CD4-positive, alpha-beta T cell treated with Interleukin-6 for 4 hours (primary cell): ENCODE data around the gene PDE6B.
A peak's percentile ranks its signal among the peaks of the same experiment; 100 is the strongest.
"Not testable (repeated sequence)": the region's sequence is repeated elsewhere in the genome, so short reads cannot be mapped to it uniquely, and the experiment has no call there.

Source experiments
- DNase-seq: peaks from one replicate; pipeline ENCODE4 v3.0.0-alpha.2; 2020; ENCODE audit warnings: mixed read lengths

Gene PDE6B

DNA sequence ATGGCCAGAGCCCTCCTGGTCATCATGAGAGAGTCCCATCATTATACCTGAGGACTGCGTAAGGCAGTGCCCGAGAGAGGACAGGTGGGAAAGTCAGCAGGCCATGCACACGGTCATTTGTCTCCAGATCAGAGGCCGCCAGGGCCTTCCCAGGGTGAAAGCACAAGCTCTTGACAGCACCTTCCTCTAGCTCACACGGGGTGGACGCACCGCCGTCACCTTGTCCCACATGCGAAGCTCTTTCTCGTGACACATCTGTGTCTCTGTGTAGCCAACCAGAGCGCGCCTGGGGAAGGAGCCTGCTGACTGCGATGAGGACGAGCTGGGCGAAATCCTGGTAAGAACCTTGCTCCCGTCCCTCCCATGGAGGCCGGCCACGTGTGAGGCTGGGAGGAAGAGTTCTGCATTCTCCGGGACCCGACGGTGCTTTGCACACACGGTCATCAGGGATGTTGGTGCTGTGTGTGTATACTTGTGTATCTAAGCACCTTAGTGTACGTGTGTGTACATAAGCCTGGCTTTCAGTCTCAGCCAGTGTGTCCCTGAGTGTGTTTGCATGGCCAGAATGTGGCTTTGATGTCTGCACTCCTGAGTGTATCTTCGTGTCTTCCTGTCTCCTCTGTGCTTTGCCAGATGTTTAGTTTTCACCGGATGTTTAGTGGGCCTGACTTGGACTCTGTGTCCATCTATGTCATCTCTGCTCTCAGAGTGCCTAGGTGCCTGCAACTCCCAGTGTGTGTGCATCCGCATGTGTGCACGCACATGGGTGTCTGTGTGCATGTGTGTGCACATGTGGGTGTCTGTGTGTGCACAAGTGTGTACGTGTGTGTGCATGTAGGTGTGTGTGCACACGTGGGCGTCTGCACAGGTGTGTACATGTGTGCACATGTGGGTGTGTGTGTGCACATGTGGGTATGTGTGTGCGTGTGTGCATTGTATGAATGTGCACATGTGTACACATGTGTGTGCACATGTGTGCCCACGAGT lies 33.6 kb downstream of the PDE6B start:
- DNase-seq = no peak

DNA sequence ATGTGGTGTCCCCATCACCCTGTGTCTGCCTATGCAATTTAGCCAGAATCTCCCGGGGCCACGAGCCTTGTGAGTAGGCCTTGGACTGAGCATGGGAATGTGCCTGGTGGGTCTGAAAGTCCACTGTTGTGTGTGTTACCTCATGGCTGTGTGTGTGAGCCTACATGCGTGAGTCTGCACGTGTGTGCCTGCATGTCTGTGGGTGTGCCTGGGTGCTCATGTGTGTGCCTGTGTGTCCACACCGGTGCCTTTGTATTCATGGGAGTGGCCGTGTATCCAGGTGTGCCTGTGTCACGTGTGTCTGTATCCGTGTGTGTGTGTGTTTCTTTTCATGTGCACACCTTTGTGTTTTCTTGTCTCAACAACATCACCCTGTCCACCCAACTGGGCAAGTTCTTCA lies 34.5 kb downstream of the PDE6B start:
- no peak for DNase-seq

DNA sequence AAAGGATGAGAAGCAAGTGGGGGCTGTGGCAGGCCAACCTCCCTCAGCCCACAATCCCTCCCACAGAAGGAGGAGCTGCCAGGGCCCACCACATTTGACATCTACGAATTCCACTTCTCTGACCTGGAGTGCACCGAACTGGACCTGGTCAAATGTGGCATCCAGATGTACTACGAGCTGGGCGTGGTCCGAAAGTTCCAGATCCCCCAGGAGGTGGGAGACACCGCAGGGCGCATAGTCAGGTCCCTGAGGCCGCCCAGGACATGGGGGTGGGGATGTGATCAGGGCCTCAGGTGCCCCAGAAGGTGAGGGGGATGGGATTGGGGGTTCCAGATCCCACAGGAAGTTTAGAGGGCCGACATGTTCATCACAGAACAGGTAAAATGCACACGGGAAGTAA lies 35.0 kb downstream of the PDE6B start:
- DNase-seq = no peak

DNA sequence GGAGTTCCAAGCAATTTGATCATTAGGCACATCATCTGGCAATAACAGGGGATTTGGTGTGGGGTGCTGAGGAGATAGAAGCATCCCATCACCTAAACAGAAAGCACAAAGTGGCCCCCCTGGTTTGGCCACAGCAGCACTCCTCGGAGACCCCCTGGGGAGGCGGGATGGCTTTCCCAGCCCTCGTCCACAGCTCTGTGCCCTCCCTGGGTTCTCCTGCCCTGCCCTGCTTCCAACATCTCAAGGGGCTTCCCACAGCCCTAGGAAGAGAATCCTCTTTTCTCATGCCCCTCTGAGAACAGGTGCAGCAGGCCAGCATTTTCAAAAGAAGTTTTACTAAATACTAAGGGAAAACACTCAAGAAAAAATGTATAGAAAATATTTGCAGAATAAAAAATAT lies 35.9 kb downstream of the PDE6B start:
- DNase-seq = no peak

DNA sequence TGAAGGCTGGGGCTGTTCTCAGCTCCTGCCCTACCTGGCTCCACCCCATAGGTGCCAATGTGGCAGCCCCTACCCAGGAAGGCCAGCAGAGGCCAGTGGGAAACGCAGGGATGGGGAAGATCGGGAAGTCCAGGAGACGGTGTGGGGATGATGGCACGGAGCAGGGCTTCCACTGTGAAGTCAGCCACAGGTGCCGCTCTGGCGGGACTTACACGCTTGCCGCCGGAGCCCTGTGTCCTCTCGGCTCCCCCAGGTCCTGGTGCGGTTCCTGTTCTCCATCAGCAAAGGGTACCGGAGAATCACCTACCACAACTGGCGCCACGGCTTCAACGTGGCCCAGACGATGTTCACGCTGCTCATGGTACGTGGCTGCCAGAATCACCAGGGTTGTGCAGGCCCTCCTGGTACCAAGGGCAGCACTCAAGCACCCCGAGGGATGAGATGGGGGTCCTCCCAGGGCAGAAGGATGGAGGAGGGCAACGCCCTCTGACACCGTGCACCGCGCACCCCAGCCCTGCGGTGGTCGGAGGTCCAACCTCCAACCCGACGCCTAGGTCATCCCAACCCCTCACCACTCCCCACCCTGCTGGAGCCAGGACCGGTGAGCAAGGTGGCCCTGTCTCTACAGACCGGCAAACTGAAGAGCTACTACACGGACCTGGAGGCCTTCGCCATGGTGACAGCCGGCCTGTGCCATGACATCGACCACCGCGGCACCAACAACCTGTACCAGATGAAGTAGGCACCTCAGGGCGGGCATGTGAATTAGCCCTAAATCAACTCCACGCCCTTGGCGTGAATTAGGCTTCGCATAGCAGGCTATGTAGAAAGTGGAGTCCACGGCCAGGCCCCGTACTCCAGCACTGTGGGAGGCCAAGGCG lies 36.7 kb downstream of the PDE6B start:
- no peak for DNase-seq

DNA sequence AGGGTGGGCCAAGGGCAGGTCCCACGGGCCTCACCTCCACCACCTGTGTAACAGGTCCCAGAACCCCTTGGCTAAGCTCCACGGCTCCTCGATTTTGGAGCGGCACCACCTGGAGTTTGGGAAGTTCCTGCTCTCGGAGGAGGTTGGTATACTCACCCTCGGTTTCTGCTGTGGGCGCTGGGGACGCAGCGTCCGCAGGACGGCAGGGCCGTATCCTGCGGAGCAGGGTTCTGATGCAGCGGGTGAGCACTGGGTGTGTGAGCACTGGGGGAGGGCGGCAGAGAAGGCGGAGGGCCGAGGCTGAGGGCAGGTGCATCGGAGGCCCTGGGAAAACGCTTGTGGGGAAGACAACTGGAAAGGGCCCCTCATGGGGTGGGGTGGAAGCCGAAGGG lies 37.7 kb downstream of the PDE6B start:
- no peak for DNase-seq

DNA sequence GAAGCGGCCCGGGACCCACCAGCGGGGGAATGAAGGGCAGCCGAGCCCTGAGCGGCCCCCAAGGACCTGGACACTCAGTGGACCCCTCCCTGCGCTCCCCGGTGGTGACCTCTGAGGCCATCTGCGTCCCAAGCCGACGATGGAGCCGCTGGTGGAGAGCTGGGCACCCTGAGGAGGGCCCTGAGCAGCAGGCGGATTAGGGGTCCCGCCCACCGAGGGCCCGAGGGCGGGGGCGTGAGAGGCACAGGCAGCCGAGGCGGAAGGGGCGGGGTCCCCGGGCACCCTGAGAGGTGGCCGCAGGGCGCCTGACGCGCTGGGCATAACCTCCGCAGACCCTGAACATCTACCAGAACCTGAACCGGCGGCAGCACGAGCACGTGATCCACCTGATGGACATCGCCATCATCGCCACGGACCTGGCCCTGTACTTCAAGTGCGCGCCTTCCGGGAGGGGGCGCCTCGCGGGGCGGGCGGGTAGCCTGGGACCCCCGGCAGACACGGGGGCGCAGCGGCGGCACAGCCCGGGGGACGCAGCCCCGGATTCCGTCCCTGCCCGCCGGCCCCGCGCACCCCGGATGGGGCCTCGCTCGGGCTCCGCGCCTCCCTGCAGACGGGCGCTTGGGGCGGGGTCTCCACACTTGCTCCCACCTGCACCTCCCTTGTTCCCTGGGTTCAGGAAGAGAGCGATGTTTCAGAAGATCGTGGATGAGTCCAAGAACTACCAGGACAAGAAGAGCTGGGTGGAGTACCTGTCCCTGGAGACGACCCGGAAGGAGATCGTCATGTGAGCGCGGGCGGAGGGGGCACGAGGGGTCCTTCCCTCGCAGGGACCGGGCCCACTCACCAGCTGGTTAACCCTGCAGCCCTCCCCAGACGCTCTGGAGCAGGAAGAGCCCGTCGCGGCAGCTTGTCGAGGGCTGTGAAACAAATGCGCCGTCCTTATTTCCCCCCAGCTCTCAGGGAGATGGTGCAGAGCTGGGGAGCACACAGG lies 38.4 kb downstream of the PDE6B start:
- peak; percentile 88 for DNase-seq

DNA sequence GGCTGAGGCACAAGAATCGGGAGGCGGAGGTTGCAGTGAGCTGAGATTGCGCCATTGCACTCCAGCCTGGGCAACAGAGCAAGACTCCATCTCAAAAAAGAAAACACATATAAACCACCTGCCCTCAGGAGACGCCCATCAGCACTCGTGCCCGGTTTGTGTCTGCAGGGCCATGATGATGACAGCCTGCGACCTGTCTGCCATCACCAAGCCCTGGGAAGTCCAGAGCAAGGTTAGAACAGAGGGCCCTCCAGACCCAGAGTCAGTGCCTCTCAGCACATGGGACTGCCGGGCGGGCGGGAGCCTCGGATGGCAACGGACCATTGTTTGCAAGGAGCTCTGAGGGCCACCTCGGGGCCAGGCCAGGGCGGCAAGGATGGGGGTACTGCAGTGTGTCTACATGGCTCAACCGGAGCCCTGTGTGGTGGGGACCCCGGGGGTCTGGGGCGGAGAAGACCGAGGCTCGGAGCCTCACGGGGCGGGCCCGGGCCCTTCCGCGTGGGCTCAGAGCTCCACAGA lies 39.4 kb downstream of the PDE6B start:
- DNase-seq = no peak

DNA sequence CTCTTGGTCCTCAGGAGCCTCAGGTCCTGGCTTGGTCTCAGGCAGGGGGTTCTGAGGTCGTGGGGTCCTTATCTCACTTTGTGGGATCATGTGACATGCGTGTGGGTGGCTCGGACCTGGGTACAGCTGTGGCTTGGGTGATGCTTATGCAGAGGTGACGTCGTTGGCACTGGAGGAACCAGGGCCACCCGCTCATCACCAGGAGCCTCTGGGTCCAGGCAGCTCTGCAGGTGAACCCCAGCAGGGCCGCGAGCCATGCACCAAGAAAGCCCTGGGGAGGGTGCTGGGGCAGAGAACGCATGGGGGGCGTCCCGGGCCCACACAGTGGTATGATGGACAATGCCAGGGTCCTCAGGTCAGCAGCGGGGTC lies 40.0 kb downstream of the PDE6B start:
- no peak for DNase-seq

DNA sequence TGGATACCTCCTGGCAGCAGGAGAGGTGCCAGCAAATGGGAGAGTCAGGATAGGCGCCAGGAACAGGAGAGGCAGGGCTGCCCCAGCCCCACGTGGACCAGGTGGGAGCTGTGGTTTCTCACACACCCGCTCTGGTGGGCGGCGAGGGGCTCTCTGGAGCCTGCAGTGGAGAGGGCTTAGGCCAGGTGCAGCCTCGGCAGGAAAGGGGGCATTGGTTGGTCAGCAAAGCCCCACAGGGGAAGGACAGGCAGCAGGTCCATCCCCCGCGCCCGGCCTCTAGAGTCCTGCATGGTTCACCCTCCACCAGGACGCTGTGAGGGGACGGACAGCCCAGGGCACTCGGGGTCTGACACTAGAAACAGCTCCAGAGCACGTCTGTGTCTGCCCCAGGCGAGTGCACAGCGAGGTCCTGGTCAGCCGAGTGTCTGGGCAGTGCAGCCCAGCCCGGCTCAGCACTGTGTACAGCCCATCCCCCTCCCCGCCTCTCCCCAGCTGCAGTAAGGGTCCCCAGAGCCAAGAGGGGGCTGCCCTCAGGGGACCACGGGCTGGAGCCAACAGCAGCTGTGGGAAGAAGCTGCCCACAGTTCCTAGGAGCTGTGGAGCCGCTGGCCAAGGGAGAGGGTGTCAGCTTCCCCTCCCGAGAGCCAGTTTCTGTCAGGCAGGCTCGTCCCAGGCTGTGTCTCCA lies 40.5 kb downstream of the PDE6B start:
- no peak for DNase-seq

DNA sequence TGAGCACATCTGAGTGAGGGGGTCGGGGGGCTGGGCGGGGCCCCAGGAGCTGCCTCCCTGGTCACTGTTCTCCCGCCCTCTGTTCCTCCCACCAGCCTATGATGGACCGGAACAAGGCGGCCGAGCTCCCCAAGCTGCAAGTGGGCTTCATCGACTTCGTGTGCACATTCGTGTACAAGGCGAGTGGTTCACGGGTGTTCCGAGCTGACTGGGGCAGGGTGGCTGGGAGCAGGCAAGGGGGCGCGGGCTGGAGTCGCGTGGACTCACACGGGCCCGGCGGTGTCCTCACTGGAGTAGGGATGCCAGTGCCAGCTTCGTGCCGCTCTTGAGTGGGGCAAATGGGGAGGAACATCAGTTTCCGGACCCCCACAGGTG lies 41.0 kb downstream of the PDE6B start:
- no peak for DNase-seq

DNA sequence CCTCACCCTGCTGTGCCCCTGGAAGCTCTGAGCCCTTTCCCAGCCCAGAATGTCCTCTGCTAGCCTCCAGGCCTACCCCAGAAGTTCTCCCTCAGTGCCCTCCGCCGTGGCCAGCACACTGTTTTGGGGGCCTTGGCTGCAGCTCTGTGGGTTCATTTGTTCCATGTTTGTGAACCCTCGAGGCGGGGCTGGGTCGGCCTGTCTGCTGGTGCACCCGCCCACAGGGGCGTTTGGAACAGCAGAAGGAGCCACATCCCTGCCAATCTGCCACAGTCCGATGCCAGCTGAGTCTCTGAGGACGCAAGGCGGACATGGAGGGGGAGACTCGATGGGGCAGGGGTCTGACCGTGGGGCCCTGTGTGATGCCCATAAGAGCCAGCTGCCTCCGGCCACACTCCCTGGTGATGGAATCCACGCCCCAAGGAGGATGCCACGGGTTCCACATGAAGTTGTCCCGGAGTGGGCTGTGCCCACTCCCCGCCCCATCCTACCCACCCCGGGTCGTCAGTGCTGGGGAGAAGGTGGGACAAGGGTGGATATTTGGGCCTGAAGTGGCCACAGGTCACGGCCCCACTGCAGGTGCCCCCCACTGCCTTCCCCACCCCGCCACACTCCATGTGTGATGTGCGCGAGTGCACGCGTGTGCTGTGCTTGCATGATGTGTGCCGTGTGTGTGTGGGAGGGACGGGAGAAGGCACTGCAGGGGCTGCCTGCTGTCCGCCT lies 41.6 kb downstream of the PDE6B start:
- DNase-seq = no peak

DNA sequence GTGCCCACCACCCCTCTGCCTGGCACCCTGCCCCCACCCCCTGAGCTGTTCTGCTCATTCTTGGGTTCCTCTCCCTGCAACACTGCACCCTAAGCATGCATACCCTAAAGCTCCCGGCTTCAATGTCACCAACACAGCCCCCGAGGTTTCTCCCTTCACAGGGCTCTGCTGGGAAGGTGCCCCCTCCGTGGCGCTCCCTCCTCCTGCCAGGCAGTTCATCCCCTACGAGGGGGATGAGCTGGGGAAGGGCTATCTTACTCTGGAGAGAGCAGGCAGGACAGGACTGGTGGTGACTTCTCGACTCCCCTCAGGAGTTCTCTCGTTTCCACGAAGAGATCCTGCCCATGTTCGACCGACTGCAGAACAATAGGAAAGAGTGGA lies 42.2 kb downstream of the PDE6B start:
- DNase-seq = no peak

DNA sequence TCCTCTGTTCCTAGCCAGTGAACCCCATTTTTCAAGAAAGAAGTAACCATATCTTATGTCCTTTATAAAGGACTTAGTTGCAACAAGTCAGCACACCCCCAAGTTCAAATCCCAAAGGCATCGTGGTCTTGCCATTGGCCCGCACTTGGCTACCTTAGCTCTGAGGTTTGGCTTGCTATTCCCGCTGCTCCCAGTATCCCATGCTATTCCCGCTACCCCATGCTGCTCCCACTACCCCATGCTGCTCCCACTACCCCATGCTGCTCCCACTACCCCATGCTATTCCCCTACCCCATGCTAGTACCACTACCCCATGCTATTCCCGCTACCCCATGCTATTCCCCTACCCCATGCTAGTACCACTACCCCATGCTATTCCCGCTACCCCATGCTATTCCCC lies 42.8 kb downstream of the PDE6B start:
- not testable (repeated sequence) for DNase-seq

DNA sequence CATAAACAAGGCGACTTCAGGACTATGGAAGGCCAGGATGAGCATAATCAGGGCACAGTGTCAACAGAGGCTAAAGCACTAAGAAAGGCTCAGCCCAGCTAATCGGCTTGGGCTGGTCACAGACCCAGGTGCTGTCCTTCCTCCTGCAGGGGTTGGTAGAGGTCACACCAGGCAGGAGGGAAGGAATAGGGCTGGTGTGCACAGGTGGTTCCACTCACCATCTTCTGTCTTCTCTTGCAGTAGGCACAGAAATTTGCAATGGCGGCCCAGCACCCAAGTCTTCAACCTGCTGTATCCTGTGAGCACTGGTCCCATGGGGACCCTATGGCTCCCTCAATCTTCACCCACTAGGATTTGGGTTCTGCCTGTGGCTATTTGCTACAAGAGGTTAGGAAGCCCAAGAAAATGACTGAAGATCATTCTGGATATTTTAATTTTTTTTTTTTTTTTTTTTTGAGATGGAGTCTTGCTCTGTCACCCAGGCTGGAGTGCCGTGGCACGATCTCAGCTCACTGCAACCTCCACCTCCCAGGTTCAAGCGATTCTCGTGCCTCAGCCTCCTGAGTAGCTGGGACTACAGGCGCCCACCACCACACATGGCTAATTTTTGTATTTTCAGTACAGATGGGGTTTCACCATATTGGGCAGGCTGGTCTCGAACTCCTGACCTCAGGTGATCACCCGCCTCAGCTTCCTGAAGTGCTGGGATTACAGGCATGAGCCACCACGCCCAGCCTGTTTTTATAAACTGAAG lies 44.6 kb downstream of the PDE6B start:
- DNase-seq = not testable (repeated sequence)

DNA sequence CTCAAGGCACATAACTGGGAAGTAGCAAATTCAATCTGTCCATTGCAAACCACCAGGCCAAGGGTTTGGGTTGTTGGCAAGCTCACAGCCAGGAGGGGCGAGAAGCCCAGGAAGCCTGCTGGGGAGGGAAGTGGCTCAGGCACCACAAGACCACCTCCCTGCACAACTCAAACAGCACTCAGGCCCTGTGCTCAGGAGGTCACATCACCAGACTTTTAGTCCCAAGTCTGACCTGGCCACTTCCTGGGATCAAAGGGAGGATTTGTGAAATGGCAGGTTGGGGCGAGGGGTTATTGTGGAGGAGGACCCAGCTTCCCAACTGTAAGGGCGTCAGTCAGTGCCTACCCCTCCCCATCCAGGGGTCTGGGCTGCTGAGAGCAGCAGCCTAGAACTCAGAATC lies 46.4 kb downstream of the PDE6B start:
- DNase-seq = no peak

DNA sequence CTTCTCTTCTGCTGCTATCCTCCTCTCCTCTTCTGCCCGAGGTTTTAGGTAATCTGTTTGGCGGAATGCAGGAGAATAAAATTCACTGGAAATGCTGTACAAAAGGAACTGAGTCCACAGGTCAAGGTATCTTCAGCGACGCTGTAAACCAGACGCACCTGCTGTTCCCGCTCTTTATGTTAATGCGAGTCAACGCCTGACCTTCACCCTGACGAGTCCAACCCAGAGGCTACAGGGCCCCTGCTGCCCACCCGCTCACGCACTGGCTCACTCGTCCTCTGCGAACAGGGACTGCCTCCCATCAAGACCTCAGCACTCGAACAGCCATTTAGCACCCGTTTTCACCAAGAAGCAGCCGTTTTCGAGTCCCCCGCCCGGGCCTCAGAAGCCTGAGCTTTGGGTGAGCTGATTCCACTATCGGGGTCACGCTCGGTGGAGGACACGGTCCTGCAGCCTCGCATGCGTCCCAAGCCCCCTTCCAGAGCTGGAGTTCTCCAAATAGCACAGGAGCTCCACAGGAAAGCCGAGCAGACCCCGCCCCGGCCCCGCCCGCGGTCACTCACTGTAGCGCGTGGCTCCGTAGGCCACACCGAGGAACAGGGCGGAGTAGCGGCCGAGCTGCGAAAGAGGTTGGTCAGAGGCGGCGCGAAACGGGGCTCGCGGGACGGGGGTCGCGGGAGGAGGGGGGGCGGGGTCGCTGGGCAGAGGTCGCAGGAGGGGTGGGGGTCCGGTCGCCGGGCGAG lies 48.1 kb downstream of the PDE6B start:
- DNase-seq = no peak

DNA sequence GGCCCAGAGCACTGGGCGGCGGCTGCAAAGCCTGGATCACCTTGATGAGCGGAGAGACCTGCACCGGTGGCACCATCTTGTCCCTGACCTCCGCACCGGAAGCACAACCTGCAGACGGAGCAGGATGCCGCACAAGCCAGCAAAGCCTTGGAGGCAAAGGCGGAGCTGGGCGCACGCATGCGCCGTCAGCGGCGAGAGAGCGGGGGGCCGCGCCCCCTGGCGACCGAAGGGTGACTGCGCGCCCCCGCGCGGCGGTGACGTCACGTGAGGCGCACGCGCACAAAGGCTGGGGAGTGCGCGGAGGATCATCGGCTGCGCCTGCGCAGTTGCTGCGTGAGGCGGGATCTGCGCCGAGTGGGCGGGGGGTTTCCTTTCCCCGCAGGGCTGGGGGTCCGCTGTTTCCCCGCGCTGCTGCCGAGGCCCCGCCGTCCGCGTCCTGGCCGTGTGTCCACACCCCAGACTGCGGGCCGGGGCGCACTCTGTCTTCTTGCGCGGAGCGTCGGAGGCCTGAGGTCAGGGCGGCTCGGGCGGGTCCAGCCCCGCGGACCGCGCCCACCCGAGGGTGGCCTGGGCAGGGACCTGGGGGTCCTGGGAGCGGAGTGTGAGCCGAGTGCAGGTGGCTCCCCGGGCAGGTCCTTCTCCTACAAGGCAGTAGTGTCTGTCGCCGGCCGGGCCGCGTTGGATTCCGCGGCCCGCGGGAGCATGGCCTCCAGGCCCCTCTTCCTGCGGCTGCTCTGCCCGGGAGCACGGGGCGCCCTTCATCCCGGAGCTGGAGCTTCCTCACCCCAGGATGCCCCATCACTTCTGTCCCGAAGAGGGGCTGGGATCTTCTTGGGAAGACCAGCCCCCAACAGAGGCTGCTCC lies 49.0 kb downstream of the PDE6B start, which contains the start of the genes ATP5ME and MYL5:
Gene ATP5ME (minus strand): TSS at position 105 of the 864 bp plus-strand sequence. CDS start 29 bp downstream, at position 76.
Gene MYL5 (plus strand): TSS at position 371 of the 864 bp plus-strand sequence. CDS start 3,485 bp downstream, outside the sequence.
- DNase-seq = peak; percentile 97
